K562 (cell line): ENCODE data around the gene ASCC3. TPM values are rescaled to one million over a fixed set of nuclear protein-coding genes. Genes with fewer than 3 reads are reported as not detected.

Experiments
- ATAC-seq: fragments of 200-7000 bp; cut with Tn5 transposase; 3 replicates; pipeline ENCODE4 v1.9.1; 2020; ENCODE audit warnings: moderate library complexity
- BruUV-seq: library from RNA; stranded (reverse); fragments of 400-500 nt; replicated peaks from 2 replicates; lab custom pipeline; 2021; lab: Mats Ljungman, UMichigan
- CTCF ChIA-PET: fragments of 300-600 bp; formaldehyde crosslinking; extraction: SDS; loops from one replicate; lab custom pipeline; 2021; ENCODE audit warnings: low intra/inter-chr PET ratio; lab: Yijun Ruan, JAX
- POLR2A ChIA-PET: fragments of 300-600, 350-650 bp; sonication (Branson Sonifier 250); formaldehyde crosslinking; extraction: SDS; loops from one replicate; lab custom pipeline; 2021; ENCODE audit warnings: antibody characterized with exemption, inconsistent platforms; lab: Yijun Ruan, JAX
- DNase-seq, 4 experiments: peaks; one replicate each; pipeline versions ENCODE4 v3.0.0 to v3.0.0-alpha.2; 2011 to 2018; ENCODE audit warnings: low spot score in 3 of 4, mixed read lengths in 3 of 4; ENCODE audit errors: extremely low read depth in 1 of 4
- FAIRE-seq: peaks from 2 replicates; lab custom pipeline; 2011; peaks lifted over from hg19 to GRCh38; lab: Jason Lieb, UNC
- H2AFZ ChIP-seq: 2 replicates; pipeline ENCODE4 v1.6.0; 2011; ENCODE audit warnings: low read depth, low read length, control low read depth, inconsistent platforms
- H3K27ac ChIP-seq: fragments of 200-600 bp; 3 replicates; pipeline ENCODE4 v1.8.0; 2011; ENCODE audit warnings: low read depth, mild to moderate bottlenecking, control low read depth, inconsistent platforms, low read length, moderate library complexity, mixed read lengths; ENCODE audit errors: extremely low read depth
- H3K27me3 ChIP-seq, 2 experiments: fragments of 300-600 bp in 1 of 2; 2 replicates in 1 of 2; 3 replicates in 1 of 2; pipeline versions ENCODE4 v1.6.0 to v1.8.0; 2011; ENCODE audit warnings: inconsistent platforms in 2 of 2, low read length in 2 of 2, mild to moderate bottlenecking in 1 of 2, mixed read lengths in 1 of 2, moderate library complexity in 1 of 2; ENCODE audit not compliant: control insufficient read depth in 2 of 2, insufficient read depth in 2 of 2
- H3K36me3 ChIP-seq: fragments of 300-600 bp; 3 replicates; pipeline ENCODE4 v1.8.0; 2011; ENCODE audit warnings: mild to moderate bottlenecking, low read length, inconsistent platforms; ENCODE audit not compliant: control insufficient read depth, insufficient read depth
- H3K4me1 ChIP-seq, 2 experiments: fragments of 200-600 bp in 1 of 2; replicated peaks in 1 of 2; 2 replicates in 1 of 2; 3 replicates in 1 of 2; pipeline versions ENCODE4 v1.5.1 to v1.8.0; 2011; ENCODE audit warnings: inconsistent platforms in 2 of 2, low read length in 2 of 2, mild to moderate bottlenecking in 1 of 2, mixed read lengths in 1 of 2, moderate library complexity in 1 of 2; ENCODE audit not compliant: control insufficient read depth in 2 of 2, insufficient read depth in 2 of 2
- H3K4me2 ChIP-seq: 2 replicates; pipeline ENCODE4 v1.6.1; 2011; ENCODE audit warnings: low read length, control low read depth, inconsistent platforms, mixed read lengths; ENCODE audit not compliant: insufficient read depth
- H3K4me3 ChIP-seq: fragments of 200-600 bp; sonication (generic), shearing (Covaris generic); 2 replicates; pipeline ENCODE4 v1.5.1; 2016; ENCODE audit warnings: control low read depth, inconsistent platforms
- H3K79me2 ChIP-seq: fragments of 200-600 bp; 3 replicates; pipeline ENCODE4 v1.8.0; 2011; ENCODE audit warnings: low read length, inconsistent platforms; ENCODE audit not compliant: control insufficient read depth, insufficient read depth
- H3K9ac ChIP-seq, 2 experiments: 2 replicates each; pipeline versions ENCODE4 v1.6.0 to v1.6.1; 2011; ENCODE audit warnings: low read depth in 2 of 2, low read length in 2 of 2, control low read depth in 1 of 2, inconsistent platforms in 1 of 2, mild to moderate bottlenecking in 1 of 2, mixed read lengths in 1 of 2; ENCODE audit not compliant: insufficient read depth in 1 of 2
- H3K9me1 ChIP-seq: one replicate; pipeline ENCODE4 v1.6.0; 2011; ENCODE audit warnings: inconsistent platforms, mild to moderate bottlenecking, low read length, moderate library complexity; ENCODE audit not compliant: control insufficient read depth, insufficient read depth
- H3K9me3 ChIP-seq: replicated peaks from 2 replicates; pipeline ENCODE4 v1.5.1; 2011; ENCODE audit warnings: low read depth, low read length, inconsistent platforms; ENCODE audit not compliant: control insufficient read depth, insufficient read depth
- H4K20me1 ChIP-seq: replicated peaks from 2 replicates; pipeline ENCODE4 v1.6.1; 2011; ENCODE audit warnings: low read length, inconsistent platforms, mixed read lengths; ENCODE audit not compliant: control insufficient read depth, insufficient read depth
- ESRRA ChIP-seq: fragments of 450-650 bp; IDR thresholded peaks from 2 replicates; pipeline ENCODE4 v1.6.1; 2014; ENCODE audit warnings: low read depth, mild to moderate bottlenecking, moderate library complexity, borderline replicate concordance
- JUN ChIP-seq, 2 experiments: sonication (generic) in 1 of 2; formaldehyde crosslinking in 1 of 2; IDR thresholded peaks; 2 replicates each; pipeline versions ENCODE4 v1.6.1 to v1.8.0; 2012 to 2022; ENCODE audit warnings: borderline replicate concordance in 2 of 2, mild to moderate bottlenecking in 2 of 2, improper control_type of control experiment in 1 of 2, low read depth in 1 of 2, low read length in 1 of 2, missing genetic modification reagents in 1 of 2
- MAX ChIP-seq: sonication (generic); formaldehyde crosslinking; IDR thresholded peaks from 2 replicates; pipeline ENCODE4 v1.9.0; 2022; ENCODE audit warnings: mild to moderate bottlenecking, missing genetic modification reagents
- MTA3 ChIP-seq: fragments of 450-650 bp; formaldehyde crosslinking; IDR thresholded peaks from 2 replicates; pipeline ENCODE4 v1.6.1; 2017; ENCODE audit warnings: mild to moderate bottlenecking, borderline replicate concordance
- NFYB ChIP-seq: IDR thresholded peaks from 2 replicates; pipeline ENCODE4 v1.6.1; 2011; ENCODE audit warnings: mild to moderate bottlenecking, moderate library complexity; ENCODE audit not compliant: insufficient read length; ENCODE audit errors: extremely low read depth
- ZBTB11 ChIP-seq, 3 experiments: fragments of 200-800 bp in 1 of 3; fragments of 250-450 bp in 1 of 3; fragments of 450-650 bp in 1 of 3; sonication (Bioruptor Pico) in 1 of 3; sonication (Bioruptor generic) in 1 of 3; formaldehyde crosslinking in 1 of 3; IDR thresholded peaks; 2 replicates each; pipeline versions ENCODE4 v1.6.1 to v1.8.0; 2016 to 2022; ENCODE audit warnings: mild to moderate bottlenecking in 2 of 3, missing genetic modification characterization in 2 of 3, missing compliant biosample characterization in 1 of 3, moderate library complexity in 1 of 3
- ZNF12 ChIP-seq: sonication (generic); formaldehyde crosslinking; IDR thresholded peaks from 2 replicates; pipeline ENCODE4 v1.4.0; 2020; ENCODE audit warnings: mild to moderate bottlenecking, missing genetic modification reagents
- ZNF239 ChIP-seq: fragments of 250-450 bp; sonication (Bioruptor Pico); IDR thresholded peaks from 2 replicates; pipeline ENCODE4 v1.4.0; 2020; ENCODE audit warnings: mild to moderate bottlenecking
- ZNF280A ChIP-seq: fragments of 450-650 bp; IDR thresholded peaks from 2 replicates; pipeline ENCODE4 v1.6.1; 2018; ENCODE audit warnings: mild to moderate bottlenecking, low read depth; ENCODE audit not compliant: partially characterized antibody
- in situ Hi-C: fragments of 300-500 bp; cut with MboI; formaldehyde crosslinking; loops from 4 replicates; pipeline ENCODE4 v1.15.0; 2018; ENCODE audit warnings: inconsistent platforms, mixed read lengths
- intact Hi-C: fragments of 100-400 bp; cut with micrococcal nuclease; formaldehyde crosslinking; loops from 2 replicates; pipeline ENCODE4 v1.14.2; 2022
- polyA plus RNA-seq, 8 experiments: library from polyadenylated mRNA; depleted of rRNA in 4 of 8; stranded (reverse) in 5 of 8; unstranded in 3 of 8; fragments of >200 nt; fragmentation: Nextera tagmentation in 2 of 8; fragmentation: Illumina TruSeq in 1 of 8; extraction: Ambion mirVana in 2 of 8; extraction: Trizol in 1 of 8; gene quantifications; 2 replicates each; pipeline versions ENCODE4 v1.2.1 to v1.2.3, GENCODE V29; 2011 to 2014; ENCODE audit warnings: inconsistent platforms in 1 of 8, missing spikeins in 1 of 8
- total RNA-seq, 7 experiments: library from RNA; depleted of rRNA in 6 of 7; stranded (reverse); fragments of >200 nt in 6 of 7; fragmentation: Illumina TruSeq in 2 of 7; extraction: Trizol in 2 of 7; gene quantifications; 2 replicates each; pipeline versions ENCODE4 v1.2.1 to v1.2.3, GENCODE V29; 2011 to 2021; ENCODE audit warnings: low replicate concordance in 1 of 7
- TF ChIP-seq, protein P1 (sequence below): fragments of 450-650 bp; formaldehyde crosslinking; IDR thresholded peaks from 2 replicates; pipeline ENCODE4 v1.4.0; 2022; ENCODE audit warnings: missing genetic modification characterization
- TF ChIP-seq, protein P2 (sequence below), 2 experiments: fragments of 450-650 bp; conservative IDR thresholded peaks; 2 replicates each; pipeline ENCODE4 v1.6.1; 2017; ENCODE audit warnings: mild to moderate bottlenecking in 2 of 2, moderate library complexity in 2 of 2
- TF ChIP-seq, protein P3 (sequence below): fragments of 450-650 bp; IDR thresholded peaks from 2 replicates; pipeline ENCODE4 v1.6.1; 2016; ENCODE audit warnings: low read depth, mild to moderate bottlenecking, moderate library complexity

Gene ASCC3
- total and polyA plus RNA-seq, 9 of the 15 experiments (the other 6 are each of a cell fraction or from before 2014, with no cell fraction given) = 16.1 to 56.1 (median 33.9) TPM

GRCh38 chr6:100877851-100878250, 3.3 kb downstream of the ASCC3 start:
- Histone ChIP-seq H3K79me2 (peaks cover 93% of the 10 kb centered on the region), H2AFZ (no peak overlapping the region), H3K4me3 (no peak overlapping the region), H3K9me1 (no peaks in the 10 kb centered on the region), H3K4me2 (no peak overlapping the region), H3K4me1 (peaks cover 7 to 30% of the 10 kb centered on the region in 2 experiments; a peak in 3 of 5 replicates), H3K9me3 (no peaks in the 10 kb centered on the region), H3K9ac (0 out of 4 replicates have a peak overlapping the region, but pooled peaks of 1 of the 2 experiments have one; percentile 6), H3K36me3 (no peaks in the 10 kb centered on the region; the same call in none of the 3 replicates), H3K27ac (no peak overlapping the region), H3K27me3 (no peaks in the 10 kb centered on the region), H4K20me1 (peaks cover 8% of the 10 kb centered on the region; the same call in 1 of the 2 replicates)
- ATAC-seq (no peak), DNase-seq (no peak), FAIRE-seq (no peak)
- no TSS peak for BruUV-seq
- ChIA-PET CTCF (no interaction called here), POLR2A (no interaction called here)
- intact Hi-C loops = no loop called here
- in situ Hi-C loops = no loop called here
- no peak for TF ChIP-seq ZNF12 (CRISPR knock-in tag)
- no peak for TF ChIP-seq MAX (CRISPR knock-in tag)
- no peak for TF ChIP-seq NFYB
- TF ChIP-seq ZNF239 (CRISPR knock-in tag) = no peak
- no peak for TF ChIP-seq MTA3
- TF ChIP-seq, protein P1, sequence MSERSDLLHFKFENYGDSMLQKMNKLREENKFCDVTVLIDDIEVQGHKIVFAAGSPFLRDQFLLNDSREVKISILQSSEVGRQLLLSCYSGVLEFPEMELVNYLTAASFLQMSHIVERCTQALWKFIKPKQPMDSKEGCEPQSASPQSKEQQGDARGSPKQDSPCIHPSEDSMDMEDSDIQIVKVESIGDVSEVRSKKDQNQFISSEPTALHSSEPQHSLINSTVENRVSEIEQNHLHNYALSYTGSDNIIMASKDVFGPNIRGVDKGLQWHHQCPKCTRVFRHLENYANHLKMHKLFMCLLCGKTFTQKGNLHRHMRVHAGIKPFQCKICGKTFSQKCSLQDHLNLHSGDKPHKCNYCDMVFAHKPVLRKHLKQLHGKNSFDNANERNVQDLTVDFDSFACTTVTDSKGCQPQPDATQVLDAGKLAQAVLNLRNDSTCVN = no peak
- no peak for TF ChIP-seq ZNF280A
- TF ChIP-seq ZBTB11 (CRISPR knock-in tag; IDR thresholded peaks at IDR 0.05) = no peak
- TF ChIP-seq JUN (IDR thresholded peaks at IDR 0.05; ENCODE audit: borderline replicate concordance, low read depth, low read length) = no peak
- no peak for TF ChIP-seq JUN (CRISPR knock-in tag; IDR thresholded peaks at IDR 0.05; ENCODE audit: borderline replicate concordance)
- no peak for TF ChIP-seq ESRRA
- TF ChIP-seq, protein P2, sequence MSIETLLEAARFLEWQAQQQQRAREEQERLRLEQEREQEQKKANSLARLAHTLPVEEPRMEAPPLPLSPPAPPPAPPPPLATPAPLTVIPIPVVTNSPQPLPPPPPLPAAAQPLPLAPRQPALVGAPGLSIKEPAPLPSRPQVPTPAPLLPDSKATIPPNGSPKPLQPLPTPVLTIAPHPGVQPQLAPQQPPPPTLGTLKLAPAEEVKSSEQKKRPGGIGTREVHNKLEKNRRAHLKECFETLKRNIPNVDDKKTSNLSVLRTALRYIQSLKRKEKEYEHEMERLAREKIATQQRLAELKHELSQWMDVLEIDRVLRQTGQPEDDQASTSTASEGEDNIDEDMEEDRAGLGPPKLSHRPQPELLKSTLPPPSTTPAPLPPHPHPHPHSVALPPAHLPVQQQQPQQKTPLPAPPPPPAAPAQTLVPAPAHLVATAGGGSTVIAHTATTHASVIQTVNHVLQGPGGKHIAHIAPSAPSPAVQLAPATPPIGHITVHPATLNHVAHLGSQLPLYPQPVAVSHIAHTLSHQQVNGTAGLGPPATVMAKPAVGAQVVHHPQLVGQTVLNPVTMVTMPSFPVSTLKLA (conservative IDR thresholded peaks at IDR 0.05) = no peak
- TF ChIP-seq, protein P3, sequence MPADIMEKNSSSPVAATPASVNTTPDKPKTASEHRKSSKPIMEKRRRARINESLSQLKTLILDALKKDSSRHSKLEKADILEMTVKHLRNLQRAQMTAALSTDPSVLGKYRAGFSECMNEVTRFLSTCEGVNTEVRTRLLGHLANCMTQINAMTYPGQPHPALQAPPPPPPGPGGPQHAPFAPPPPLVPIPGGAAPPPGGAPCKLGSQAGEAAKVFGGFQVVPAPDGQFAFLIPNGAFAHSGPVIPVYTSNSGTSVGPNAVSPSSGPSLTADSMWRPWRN = no peak
